Measurements from ENCODE around the gene TSEN2. TPM values are rescaled to one million over a fixed set of nuclear protein-coding genes. Genes with fewer than 3 reads are reported as not detected.

Gene TSEN2
- total and polyA plus RNA-seq, 9 of the 15 experiments (the other 6 are each of a cell fraction or from before 2014, with no cell fraction given): 38.5 to 76.3 (median 46.6) TPM

DNA sequence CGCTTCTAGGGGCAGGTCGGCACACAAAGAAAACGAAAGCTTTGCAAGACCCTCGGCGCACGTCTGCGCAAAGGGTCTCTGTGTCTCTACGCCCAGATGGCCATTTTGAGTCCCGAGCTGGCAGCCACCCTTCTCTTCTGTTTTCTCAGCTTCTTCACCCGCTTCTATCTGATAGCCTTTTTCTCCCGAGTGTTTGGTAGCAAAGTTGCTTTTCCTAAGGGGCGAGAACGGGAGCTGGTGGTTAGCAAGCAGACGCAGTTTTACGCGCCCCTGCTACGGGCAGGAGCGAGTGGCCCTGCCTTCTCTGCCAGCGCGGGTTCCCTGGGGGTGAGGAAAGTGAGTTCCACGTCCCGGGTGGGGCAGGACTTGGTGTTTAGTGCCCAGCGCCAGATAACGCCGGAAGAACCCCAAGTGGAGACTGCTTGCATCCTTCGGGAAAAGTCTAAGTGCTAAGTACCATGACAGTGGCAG, 69.7 kb downstream of the TSEN2 start (continued):
- TF ChIP-seq, protein P1, sequence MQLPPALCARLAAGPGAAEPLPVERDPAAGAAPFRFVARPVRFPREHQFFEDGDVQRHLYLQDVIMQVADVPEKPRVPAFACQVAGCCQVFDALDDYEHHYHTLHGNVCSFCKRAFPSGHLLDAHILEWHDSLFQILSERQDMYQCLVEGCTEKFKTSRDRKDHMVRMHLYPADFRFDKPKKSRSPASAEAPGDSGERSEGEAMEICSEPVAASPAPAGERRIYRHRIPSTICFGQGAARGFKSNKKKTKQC (CRISPR knock-in tag; IDR thresholded peaks at IDR 0.05): no peak
- TF ChIP-seq ZNF184 (CRISPR knock-in tag; IDR thresholded peaks at IDR 0.05) (no peak), BRF1 (IDR thresholded peaks at IDR 0.05; ENCODE audit: borderline replicate concordance, extremely low read depth, insufficient read length) (no peak), NBN (IDR thresholded peaks at IDR 0.05; ENCODE audit: low read depth) (no peak), ZNF644 (tag; IDR thresholded peaks at IDR 0.05; ENCODE audit: low read depth) (no peak), SAFB (IDR thresholded peaks at IDR 0.05; ENCODE audit: borderline replicate concordance, low read depth, low read length) (no peak), POLR2G (IDR thresholded peaks at IDR 0.05; ENCODE audit: low read depth, low read length) (peak; percentile 76), GABPA (tag; conservative IDR thresholded peaks at IDR 0.05; ENCODE audit: low read depth) (no peak), MCM5 (IDR thresholded peaks at IDR 0.05; ENCODE audit: low read depth) (no peak), EHMT2 (IDR thresholded peaks at IDR 0.05) (no peak), GTF2A2 (tag; IDR thresholded peaks at IDR 0.05) (no peak), ZFP1 (CRISPR knock-in tag; IDR thresholded peaks at IDR 0.05) (no peak), SUPT5H (IDR thresholded peaks at IDR 0.05) (peak; percentile 48), SOX6 (IDR thresholded peaks at IDR 0.05) (no peak), HDAC1 (IDR thresholded peaks at IDR 0.05) (0 out of 4 replicates have a peak, but pooled peaks of 1 of the 2 experiments have one; percentile 30), IFI16 (CRISPR knock-in tag; IDR thresholded peaks at IDR 0.05) (no peak), RBFOX2 (IDR thresholded peaks at IDR 0.05; ENCODE audit: low read depth, low read length) (peak; percentile 72), POLR2AphosphoS2 (IDR thresholded peaks at IDR 0.05; ENCODE audit: low read length) (no peak), FOXJ3 (CRISPR knock-in tag; IDR thresholded peaks at IDR 0.05) (no peak), ARID1B (IDR thresholded peaks at IDR 0.05) (no peak), TRIM28 (IDR thresholded peaks at IDR 0.05) (no peak), NFRKB (IDR thresholded peaks at IDR 0.05; ENCODE audit: low read depth) (peak; percentile 74; the same call in 1 of the 2 replicates)
- TF ChIP-seq, protein P2, sequence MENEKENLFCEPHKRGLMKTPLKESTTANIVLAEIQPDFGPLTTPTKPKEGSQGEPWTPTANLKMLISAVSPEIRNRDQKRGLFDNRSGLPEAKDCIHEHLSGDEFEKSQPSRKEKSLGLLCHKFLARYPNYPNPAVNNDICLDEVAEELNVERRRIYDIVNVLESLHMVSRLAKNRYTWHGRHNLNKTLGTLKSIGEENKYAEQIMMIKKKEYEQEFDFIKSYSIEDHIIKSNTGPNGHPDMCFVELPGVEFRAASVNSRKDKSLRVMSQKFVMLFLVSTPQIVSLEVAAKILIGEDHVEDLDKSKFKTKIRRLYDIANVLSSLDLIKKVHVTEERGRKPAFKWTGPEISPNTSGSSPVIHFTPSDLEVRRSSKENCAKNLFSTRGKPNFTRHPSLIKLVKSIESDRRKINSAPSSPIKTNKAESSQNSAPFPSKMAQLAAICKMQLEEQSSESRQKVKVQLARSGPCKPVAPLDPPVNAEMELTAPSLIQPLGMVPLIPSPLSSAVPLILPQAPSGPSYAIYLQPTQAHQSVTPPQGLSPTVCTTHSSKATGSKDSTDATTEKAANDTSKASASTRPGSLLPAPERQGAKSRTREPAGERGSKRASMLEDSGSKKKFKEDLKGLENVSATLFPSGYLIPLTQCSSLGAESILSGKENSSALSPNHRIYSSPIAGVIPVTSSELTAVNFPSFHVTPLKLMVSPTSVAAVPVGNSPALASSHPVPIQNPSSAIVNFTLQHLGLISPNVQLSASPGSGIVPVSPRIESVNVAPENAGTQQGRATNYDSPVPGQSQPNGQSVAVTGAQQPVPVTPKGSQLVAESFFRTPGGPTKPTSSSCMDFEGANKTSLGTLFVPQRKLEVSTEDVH (IDR thresholded peaks at IDR 0.05; ENCODE audit: low read depth, partially characterized antibody): no peak
- TF ChIP-seq, protein P3, sequence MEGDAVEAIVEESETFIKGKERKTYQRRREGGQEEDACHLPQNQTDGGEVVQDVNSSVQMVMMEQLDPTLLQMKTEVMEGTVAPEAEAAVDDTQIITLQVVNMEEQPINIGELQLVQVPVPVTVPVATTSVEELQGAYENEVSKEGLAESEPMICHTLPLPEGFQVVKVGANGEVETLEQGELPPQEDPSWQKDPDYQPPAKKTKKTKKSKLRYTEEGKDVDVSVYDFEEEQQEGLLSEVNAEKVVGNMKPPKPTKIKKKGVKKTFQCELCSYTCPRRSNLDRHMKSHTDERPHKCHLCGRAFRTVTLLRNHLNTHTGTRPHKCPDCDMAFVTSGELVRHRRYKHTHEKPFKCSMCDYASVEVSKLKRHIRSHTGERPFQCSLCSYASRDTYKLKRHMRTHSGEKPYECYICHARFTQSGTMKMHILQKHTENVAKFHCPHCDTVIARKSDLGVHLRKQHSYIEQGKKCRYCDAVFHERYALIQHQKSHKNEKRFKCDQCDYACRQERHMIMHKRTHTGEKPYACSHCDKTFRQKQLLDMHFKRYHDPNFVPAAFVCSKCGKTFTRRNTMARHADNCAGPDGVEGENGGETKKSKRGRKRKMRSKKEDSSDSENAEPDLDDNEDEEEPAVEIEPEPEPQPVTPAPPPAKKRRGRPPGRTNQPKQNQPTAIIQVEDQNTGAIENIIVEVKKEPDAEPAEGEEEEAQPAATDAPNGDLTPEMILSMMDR (IDR thresholded peaks at IDR 0.05 in 2 of 3, conservative IDR thresholded peaks at IDR 0.05 in 1 of 3; ENCODE audit: insufficient read depth in 2 of 3, low read depth in 1 of 3, low read length in 3 of 3): no peak
- TF ChIP-seq, protein P4, sequence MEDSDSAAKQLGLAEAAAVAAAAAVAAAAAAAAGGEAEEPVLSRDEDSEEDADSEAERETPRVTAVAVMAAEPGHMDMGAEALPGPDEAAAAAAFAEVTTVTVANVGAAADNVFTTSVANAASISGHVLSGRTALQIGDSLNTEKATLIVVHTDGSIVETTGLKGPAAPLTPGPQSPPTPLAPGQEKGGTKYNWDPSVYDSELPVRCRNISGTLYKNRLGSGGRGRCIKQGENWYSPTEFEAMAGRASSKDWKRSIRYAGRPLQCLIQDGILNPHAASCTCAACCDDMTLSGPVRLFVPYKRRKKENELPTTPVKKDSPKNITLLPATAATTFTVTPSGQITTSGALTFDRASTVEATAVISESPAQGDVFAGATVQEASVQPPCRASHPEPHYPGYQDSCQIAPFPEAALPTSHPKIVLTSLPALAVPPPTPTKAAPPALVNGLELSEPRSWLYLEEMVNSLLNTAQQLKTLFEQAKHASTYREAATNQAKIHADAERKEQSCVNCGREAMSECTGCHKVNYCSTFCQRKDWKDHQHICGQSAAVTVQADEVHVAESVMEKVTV (CRISPR knock-in tag; IDR thresholded peaks at IDR 0.05): no peak

Measured in K562 (cell line).